A549 (cell line): ENCODE data around the gene MTHFSD.

Source experiments
- JUNB ChIP-seq: fragments of >200 bp; sonication (Bioruptor Twin); formaldehyde crosslinking; IDR thresholded peaks from 2 replicates; pipeline ENCODE4 v1.6.1; 2016
- TF ChIP-seq, protein P1 (sequence below): fragments of >200 bp; sonication (Bioruptor Twin); formaldehyde crosslinking; IDR thresholded peaks from 3 replicates; pipeline ENCODE4 v1.5.1; 2016
- TF ChIP-seq, protein P2 (sequence below): fragments of 250-450 bp; sonication (Bioruptor Pico); IDR thresholded peaks from 2 replicates; pipeline ENCODE4 v1.5.0; 2021; ENCODE audit warnings: mild to moderate bottlenecking, moderate library complexity, borderline replicate concordance
- TF ChIP-seq, protein P3 (sequence below): IDR thresholded peaks from 2 replicates; pipeline ENCODE4 v1.6.1; 2012

DNA sequence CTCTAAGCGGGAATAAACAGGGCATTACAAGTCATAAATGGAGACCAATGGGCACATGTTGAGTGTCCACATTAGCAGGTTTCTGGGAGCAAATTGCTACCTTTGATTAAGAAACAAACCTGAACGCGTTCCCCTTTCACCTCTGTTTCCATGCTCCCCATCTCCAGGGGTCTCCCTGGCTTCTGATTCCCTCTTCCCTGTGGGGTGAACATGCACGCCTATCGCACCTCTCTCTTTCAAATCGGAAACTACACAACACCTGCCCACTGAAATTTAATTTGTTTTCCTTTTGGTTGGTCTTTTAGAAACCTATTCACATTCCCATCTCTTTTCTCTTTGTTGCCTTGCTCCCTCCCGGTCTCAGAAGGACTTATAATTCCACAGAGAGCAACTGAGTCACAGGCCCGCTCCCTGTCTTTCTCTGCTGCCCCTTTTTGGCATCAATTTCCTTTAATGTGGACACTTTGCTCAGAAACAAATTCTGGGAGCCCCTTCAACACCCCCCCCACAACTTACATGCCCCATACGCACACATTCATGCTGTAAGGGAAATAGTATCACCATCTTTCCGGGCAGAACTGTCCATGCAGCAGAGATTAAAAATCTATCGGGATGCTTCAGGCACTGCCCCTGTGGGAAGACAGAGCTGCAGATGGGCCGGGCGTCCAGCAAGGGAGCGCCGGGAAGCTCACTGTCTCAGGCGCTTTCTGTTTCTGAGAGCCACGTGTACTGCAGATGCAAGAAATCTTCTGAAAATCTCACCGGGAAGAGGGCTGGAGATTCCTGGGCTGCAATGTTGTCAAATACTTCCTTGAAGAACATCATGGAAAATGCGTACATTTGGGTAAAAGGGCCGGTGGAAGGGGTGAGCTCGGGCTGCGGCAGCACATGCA lies 51.9 kb downstream of the MTHFSD start:
- TF ChIP-seq, protein P1, sequence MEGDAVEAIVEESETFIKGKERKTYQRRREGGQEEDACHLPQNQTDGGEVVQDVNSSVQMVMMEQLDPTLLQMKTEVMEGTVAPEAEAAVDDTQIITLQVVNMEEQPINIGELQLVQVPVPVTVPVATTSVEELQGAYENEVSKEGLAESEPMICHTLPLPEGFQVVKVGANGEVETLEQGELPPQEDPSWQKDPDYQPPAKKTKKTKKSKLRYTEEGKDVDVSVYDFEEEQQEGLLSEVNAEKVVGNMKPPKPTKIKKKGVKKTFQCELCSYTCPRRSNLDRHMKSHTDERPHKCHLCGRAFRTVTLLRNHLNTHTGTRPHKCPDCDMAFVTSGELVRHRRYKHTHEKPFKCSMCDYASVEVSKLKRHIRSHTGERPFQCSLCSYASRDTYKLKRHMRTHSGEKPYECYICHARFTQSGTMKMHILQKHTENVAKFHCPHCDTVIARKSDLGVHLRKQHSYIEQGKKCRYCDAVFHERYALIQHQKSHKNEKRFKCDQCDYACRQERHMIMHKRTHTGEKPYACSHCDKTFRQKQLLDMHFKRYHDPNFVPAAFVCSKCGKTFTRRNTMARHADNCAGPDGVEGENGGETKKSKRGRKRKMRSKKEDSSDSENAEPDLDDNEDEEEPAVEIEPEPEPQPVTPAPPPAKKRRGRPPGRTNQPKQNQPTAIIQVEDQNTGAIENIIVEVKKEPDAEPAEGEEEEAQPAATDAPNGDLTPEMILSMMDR, result no peak
- TF ChIP-seq, protein P2, sequence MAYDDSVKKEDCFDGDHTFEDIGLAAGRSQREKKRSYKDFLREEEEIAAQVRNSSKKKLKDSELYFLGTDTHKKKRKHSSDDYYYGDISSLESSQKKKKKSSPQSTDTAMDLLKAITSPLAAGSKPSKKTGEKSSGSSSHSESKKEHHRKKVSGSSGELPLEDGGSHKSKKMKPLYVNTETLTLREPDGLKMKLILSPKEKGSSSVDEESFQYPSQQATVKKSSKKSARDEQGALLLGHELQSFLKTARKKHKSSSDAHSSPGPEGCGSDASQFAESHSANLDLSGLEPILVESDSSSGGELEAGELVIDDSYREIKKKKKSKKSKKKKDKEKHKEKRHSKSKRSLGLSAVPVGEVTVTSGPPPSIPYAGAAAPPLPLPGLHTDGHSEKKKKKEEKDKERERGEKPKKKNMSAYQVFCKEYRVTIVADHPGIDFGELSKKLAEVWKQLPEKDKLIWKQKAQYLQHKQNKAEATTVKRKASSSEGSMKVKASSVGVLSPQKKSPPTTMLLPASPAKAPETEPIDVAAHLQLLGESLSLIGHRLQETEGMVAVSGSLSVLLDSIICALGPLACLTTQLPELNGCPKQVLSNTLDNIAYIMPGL (CRISPR knock-in tag), result no peak
- TF ChIP-seq JUNB, result no peak
- TF ChIP-seq, protein P3, sequence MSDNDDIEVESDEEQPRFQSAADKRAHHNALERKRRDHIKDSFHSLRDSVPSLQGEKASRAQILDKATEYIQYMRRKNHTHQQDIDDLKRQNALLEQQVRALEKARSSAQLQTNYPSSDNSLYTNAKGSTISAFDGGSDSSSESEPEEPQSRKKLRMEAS, result no peak
